Cortex of kidney (tissue), 1 donor: Measurements from ENCODE around the gene FBXW4.
"Not testable (repeated sequence)": the region's sequence is repeated elsewhere in the genome, so short reads cannot be mapped to it uniquely, and the experiment has no call there.

Experiments used
- DNase-seq: peaks from one replicate; lab custom pipeline; 2025; lab: John Stamatoyannopoulos, UW

Gene FBXW4

GRCh38 chr10:101653536-101653935, 41.4 kb downstream of the FBXW4 start:
- no peak for DNase-seq

- DNase-seq = no peak
These were observed 43.6 kb downstream of the FBXW4 start for GRCh38 chr10:101651336-101651735.

GRCh38 chr10:101650863-101651262, 44.1 kb downstream of the FBXW4 start:
- no peak for DNase-seq

GRCh38 chr10:101649525-101650085, 45.4 kb downstream of the FBXW4 start:
- DNase-seq = no peak

GRCh38 chr10:101647255-101647654, 47.7 kb downstream of the FBXW4 start:
- DNase-seq = no peak

GRCh38 chr10:101646364-101646763, 48.6 kb downstream of the FBXW4 start:
- DNase-seq = no peak

GRCh38 chr10:101645659-101646058, 49.3 kb downstream of the FBXW4 start:
- no peak for DNase-seq

- no peak for DNase-seq
These were observed 51.0 kb downstream of the FBXW4 start for GRCh38 chr10:101644002-101644401.

GRCh38 chr10:101643546-101643945, 51.4 kb downstream of the FBXW4 start:
- DNase-seq = no peak

- no peak for DNase-seq
These were observed 55.6 kb downstream of the FBXW4 start for GRCh38 chr10:101639141-101639900.

- DNase-seq = not testable (repeated sequence)
These were observed 61.5 kb downstream of the FBXW4 start for GRCh38 chr10:101633510-101633909.

- no peak for DNase-seq
These were observed 63.0 kb downstream of the FBXW4 start for GRCh38 chr10:101631821-101632475.

- DNase-seq = no peak
These were observed 64.4 kb downstream of the FBXW4 start for GRCh38 chr10:101630633-101630920.

- no peak for DNase-seq
These were observed 64.9 kb downstream of the FBXW4 start for GRCh38 chr10:101629837-101630632.

- no peak for DNase-seq
These were observed 69.1 kb downstream of the FBXW4 start for GRCh38 chr10:101625821-101626412.

GRCh38 chr10:101624526-101625102, 70.4 kb downstream of the FBXW4 start:
- DNase-seq = no peak

GRCh38 chr10:101623528-101623927, 71.4 kb downstream of the FBXW4 start:
- DNase-seq = no peak

- no peak for DNase-seq
These were observed 75.0 kb downstream of the FBXW4 start for GRCh38 chr10:101619983-101620382.

- no peak for DNase-seq
These were observed 76.1 kb downstream of the FBXW4 start for GRCh38 chr10:101618871-101619270.

- DNase-seq = no peak
These were observed 77.0 kb downstream of the FBXW4 start for GRCh38 chr10:101617824-101618568.
